SK-N-SH (cell line): ENCODE data around the gene CIB4.

Experiments
- CTCF ChIP-seq: fragments of 200-600 bp; sonication (generic); IDR thresholded peaks from 2 replicates; pipeline ENCODE4 v1.6.1; 2017; ENCODE audit warnings: antibody characterized with exemption, mild to moderate bottlenecking, moderate library complexity
- EP300 ChIP-seq, 2 experiments: IDR thresholded peaks; 2 replicates each; pipeline versions ENCODE4 v1.4.0 to v1.6.1; 2012; ENCODE audit warnings: borderline replicate concordance in 1 of 2, low read depth in 1 of 2, low read length in 1 of 2
- EZH2phosphoT487 ChIP-seq: fragments of 200-600 bp; sonication (generic); IDR thresholded peaks from 2 replicates; pipeline ENCODE4 v1.6.1; 2017; ENCODE audit warnings: low read depth, mixed run types, mild to moderate bottlenecking, antibody characterized with exemption, moderate library complexity, borderline replicate concordance
- GABPA ChIP-seq: IDR thresholded peaks from 2 replicates; pipeline ENCODE4 v1.4.0; 2012; ENCODE audit warnings: low read depth, mild to moderate bottlenecking
- JUND ChIP-seq: IDR thresholded peaks from 2 replicates; pipeline ENCODE4 v1.4.0; 2012
- MAX ChIP-seq: IDR thresholded peaks from 2 replicates; pipeline ENCODE4 v1.4.0; 2012; ENCODE audit warnings: low read depth
- MXI1 ChIP-seq: IDR thresholded peaks from 2 replicates; pipeline ENCODE4 v1.6.1; 2012; ENCODE audit warnings: mild to moderate bottlenecking, low read depth, low read length, improper control_type of control experiment
- NRF1 ChIP-seq: IDR thresholded peaks from 2 replicates; pipeline ENCODE4 v1.6.1; 2012; ENCODE audit warnings: low read depth, mild to moderate bottlenecking, low read length
- POLR2AphosphoS5 ChIP-seq: IDR thresholded peaks from 2 replicates; pipeline ENCODE4 v1.6.1; 2012; ENCODE audit warnings: low read depth, low read length
- RAD21 ChIP-seq: IDR thresholded peaks from 2 replicates; pipeline ENCODE4 v1.6.1; 2012; ENCODE audit warnings: mild to moderate bottlenecking, low read length
- RFX5 ChIP-seq: IDR thresholded peaks from 2 replicates; pipeline ENCODE4 v1.6.1; 2012; ENCODE audit warnings: mild to moderate bottlenecking, improper control_type of control experiment, low read length
- TAF1 ChIP-seq: IDR thresholded peaks from 2 replicates; pipeline ENCODE4 v1.6.1; 2012; ENCODE audit warnings: low read depth, mild to moderate bottlenecking, low read length, moderate library complexity, borderline replicate concordance
- USF2 ChIP-seq: fragments of 150-350 bp; IDR thresholded peaks from 2 replicates; pipeline ENCODE4 v1.6.1; 2017; ENCODE audit warnings: antibody characterized with exemption, low read length, low read depth, borderline replicate concordance

DNA sequence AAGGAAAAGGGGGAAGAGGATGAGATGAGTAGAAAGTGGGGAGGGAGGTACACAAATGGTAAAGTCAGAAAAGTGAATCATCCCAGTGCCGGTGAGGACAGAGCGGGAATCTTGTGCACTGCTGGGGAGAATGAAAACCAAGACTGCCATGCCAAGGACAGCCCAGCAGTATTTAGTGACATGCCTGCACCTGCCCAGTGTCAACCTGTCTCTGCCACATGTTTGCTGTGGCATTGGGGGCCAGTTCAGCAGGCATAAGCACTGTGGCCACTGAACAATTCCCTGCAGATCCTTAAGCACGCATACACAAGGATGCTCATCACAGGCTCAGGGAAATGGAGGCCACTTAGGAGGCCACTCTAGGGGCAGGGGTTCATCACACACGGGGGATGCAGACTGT is 46.2 kb upstream of the CIB4 start:
- TF ChIP-seq MAX (no peak), NRF1 (no peak), USF2 (no peak), GABPA (no peak), EP300 (IDR thresholded peaks at IDR 0.05; ENCODE audit: borderline replicate concordance in 1 of 2, low read depth in 1 of 2, low read length in 1 of 2) (no peak), TAF1 (no peak), CTCF (no peak), EZH2phosphoT487 (no peak), POLR2AphosphoS5 (no peak), MXI1 (no peak), JUND (no peak), RFX5 (no peak), RAD21 (no peak)
